Retinal pigment epithelial cell (primary cell): ENCODE data around the gene MINAR2.

Source experiments
- DNase-seq: peaks from one replicate; pipeline ENCODE4 v3.0.0-alpha.2; 2010; ENCODE audit warnings: low read depth
- H3K4me3 ChIP-seq: 2 replicates; pipeline ENCODE4 v1.5.1; 2011; ENCODE audit warnings: mild to moderate bottlenecking, low read length, control low read depth, moderate library complexity
- TF ChIP-seq, protein P1 (sequence below): conservative IDR thresholded peaks from 2 replicates; pipeline ENCODE4 v1.5.1; 2011; ENCODE audit warnings: low read depth, low read length, control low read depth, inconsistent platforms

Gene MINAR2

GRCh38 chr5:129724647-129725046 lies 23.2 kb upstream of the MINAR2 start:
- TF ChIP-seq, protein P1, sequence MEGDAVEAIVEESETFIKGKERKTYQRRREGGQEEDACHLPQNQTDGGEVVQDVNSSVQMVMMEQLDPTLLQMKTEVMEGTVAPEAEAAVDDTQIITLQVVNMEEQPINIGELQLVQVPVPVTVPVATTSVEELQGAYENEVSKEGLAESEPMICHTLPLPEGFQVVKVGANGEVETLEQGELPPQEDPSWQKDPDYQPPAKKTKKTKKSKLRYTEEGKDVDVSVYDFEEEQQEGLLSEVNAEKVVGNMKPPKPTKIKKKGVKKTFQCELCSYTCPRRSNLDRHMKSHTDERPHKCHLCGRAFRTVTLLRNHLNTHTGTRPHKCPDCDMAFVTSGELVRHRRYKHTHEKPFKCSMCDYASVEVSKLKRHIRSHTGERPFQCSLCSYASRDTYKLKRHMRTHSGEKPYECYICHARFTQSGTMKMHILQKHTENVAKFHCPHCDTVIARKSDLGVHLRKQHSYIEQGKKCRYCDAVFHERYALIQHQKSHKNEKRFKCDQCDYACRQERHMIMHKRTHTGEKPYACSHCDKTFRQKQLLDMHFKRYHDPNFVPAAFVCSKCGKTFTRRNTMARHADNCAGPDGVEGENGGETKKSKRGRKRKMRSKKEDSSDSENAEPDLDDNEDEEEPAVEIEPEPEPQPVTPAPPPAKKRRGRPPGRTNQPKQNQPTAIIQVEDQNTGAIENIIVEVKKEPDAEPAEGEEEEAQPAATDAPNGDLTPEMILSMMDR = no peak

DNA sequence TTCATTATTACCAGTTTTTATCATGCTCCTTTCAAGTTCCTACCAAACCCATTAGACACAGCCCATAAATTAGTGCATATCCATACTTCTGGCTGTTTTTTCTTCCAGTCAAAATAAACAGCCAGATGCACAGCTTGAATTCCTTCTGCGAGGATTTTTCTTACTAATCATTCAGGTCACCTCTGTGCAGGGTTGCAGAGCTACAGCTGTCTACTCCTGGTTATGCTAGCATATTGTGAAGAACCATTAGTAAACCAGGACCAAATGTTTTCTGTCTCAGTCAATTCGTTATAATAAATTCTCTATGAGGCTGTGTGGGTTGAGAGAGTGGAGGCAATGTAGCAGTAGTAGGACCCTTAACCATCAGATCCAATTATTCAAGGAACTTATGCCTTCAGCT lies 8.1 kb upstream of the MINAR2 start:
- no peak overlapping the region for H3K4me3 ChIP-seq
- TF ChIP-seq, protein P1 = no peak
- no peak for DNase-seq

More at GRCh38 chr5:129724647-129725046, 23.2 kb upstream of the MINAR2 start:
- no peak overlapping the region for H3K4me3 ChIP-seq
- DNase-seq = no peak

- TF ChIP-seq, protein P1 = no peak
- DNase-seq = no peak
Measured at GRCh38 chr5:129743541-129744187, 4.2 kb upstream of the MINAR2 start.

GRCh38 chr5:129745997-129746396 lies 1.9 kb upstream of the MINAR2 start:
- TF ChIP-seq, protein P1 = no peak
- DNase-seq = no peak

More at GRCh38 chr5:129743541-129744187, 4.2 kb upstream of the MINAR2 start:
- H3K4me3 ChIP-seq = no peak overlapping the region

GRCh38 chr5:129746876-129747275 lies 1.0 kb upstream of the MINAR2 start:
- H3K4me3 ChIP-seq = no peak overlapping the region
- DNase-seq = no peak
- TF ChIP-seq, protein P1 = no peak

More at GRCh38 chr5:129745997-129746396, 1.9 kb upstream of the MINAR2 start:
- no peak overlapping the region for H3K4me3 ChIP-seq

DNA sequence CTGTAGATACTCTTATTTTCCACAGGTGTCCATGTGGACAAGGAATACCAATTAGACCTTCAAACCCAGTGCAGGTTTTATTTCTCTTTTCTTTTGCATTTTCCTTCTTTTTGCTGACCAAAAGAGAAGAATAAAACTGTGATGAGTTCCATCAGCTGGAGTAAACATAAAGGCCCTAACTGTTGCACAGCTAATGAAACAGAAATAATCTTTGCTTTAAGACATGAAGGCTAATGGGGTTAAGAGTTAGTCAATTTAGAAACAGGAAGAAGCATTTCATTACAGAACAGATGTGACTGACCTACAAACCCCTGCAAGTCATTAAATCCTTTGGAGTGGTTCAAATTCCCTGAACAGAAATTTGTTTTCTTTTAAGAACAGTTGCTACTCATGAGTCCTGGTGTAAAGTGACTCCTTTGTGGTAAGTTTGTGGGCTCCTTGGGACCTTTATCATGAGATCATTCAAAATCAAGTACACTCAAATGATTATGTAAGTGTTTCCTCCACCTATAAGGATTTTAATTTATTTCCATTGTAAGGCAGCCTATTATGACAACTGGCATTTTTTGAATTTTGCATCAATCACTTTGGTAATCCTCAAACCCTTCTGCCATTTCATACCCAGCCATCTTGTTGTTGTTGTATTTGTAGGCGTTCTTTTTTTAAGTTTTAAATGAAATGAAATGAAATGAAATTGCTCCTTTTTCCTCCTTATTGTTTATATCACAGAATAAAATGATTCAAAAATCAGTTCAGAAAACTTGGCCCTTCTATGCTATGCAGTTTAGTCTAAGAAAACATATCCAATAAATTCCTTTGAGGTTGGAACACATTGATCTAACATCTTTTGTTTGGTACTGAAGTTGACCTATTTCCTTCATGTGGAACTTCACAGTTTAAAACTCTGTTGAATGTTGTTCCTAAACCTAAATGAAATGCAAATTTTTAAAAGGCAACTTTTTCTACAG lies 1.3 kb downstream of the MINAR2 start:
- TF ChIP-seq, protein P1 = no peak
- no peak overlapping the region for H3K4me3 ChIP-seq
- no peak for DNase-seq
